Activated gamma-delta T cell (primary cell): ENCODE data around the gene KLHL3.

Experiments used
- DNase-seq: peaks from one replicate; lab custom pipeline; 2025; lab: John Stamatoyannopoulos, UW

The KLHL3 gene

DNA sequence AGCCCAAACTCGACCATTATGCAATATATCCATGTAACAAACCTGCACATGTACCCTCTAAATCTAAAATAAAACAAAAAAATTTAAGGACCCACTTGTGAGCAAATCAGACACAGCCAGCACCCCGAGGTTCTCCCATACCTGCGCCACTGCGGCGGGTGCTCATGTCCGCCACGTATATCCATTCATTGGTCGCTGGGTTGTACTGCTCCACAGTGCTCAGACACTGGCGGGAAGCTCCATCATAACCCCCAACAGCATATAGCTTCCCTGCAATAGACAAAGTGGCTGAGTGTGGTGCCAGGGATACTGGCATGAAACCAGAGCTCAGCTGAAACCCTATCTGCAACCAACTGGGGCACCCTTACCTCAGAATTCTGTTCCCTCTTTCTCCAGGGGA lies 102.0 kb downstream of the KLHL3 start:
- no peak for DNase-seq

DNA sequence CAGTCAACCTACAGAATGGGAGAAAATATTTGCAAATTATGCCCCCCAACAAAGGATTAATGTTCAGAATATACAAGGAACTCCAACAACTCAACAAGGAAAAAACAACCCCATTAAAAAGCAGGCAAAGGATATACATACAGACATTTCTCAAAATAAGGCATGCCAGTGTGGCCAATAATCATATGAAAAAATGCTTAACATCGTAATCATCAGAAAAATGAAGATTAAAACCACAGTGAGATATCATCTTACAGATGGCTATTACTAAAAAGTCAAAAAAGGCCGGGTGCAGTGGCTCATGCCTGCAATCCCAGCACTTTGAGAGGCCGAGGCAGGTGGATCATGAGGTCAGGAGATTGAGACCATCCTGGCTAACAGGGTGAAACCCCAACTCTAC lies 103.2 kb downstream of the KLHL3 start:
- DNase-seq, result no peak

DNA sequence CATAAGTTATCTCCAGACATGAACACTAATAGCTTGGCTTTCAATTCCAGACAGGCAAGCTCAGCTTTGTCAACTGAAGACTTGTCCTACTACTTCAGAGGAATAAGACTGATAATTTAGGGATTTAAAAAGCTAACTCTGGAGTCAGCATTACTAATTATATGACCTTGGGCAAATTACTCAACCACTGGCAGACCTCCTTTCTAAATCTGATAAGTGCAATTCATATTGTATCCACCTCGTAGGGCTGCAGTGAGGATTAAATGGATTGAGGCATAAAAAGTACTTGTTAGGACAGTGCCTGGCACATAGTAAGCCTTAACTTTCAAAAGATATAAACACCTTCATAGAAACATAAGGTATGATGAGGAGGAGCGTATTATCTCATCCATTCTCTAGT lies 104.4 kb downstream of the KLHL3 start:
- no peak for DNase-seq

DNA sequence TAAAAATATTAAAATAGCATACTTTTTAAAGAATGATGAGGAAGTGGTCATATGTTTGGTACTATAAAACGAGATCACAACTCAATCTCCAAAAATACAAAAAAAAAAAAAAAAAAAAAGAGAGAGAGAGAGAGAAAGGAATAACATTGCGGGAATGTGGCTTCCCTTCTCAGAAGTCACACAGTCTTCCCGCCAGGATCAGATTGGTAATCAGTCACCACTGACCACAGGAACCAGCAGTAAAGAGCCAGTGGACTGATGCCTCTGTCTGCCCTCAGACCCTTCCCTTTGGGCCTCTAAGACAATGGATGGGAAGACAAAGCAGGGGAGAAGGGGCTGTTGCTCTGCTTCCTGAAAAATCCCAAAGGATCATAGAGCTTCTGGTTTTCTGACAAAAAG lies 104.9 kb downstream of the KLHL3 start:
- DNase-seq, result no peak

DNA sequence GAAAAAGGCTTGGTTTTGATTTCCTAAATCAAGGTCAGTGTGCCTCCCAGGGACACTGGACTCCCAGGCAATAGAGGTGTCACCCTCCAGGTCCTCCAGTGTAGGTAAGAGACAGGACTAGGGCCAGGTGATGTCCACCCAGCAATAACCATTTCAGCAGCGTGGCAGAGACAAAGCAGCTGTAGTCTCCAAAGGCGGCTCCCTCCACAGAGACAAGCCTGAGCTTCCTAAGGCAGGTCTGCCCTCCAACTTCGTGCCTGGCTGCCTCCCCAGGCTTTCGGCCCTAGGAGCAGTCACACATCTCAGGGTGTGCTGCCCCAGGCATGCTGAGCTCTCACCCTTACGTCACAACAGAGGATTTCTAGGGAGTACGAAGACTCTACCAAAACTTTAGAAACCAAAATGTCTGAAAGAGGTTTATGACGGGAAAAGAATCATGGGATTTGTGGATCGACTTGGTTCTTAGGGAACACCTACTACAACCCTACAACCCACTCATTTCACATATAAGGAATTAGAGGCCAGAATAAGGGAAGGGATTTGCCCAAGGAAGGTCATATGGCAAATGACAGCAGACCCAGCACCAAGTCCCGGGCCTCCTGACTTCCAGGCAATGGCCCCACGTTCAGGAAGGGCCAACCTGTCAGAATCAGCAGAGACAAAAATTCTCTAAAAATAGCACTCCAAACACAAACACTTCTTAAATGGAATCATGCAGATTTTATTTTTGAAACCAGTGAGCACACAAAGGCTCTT lies 105.5 kb downstream of the KLHL3 start:
- DNase-seq, result no peak

DNA sequence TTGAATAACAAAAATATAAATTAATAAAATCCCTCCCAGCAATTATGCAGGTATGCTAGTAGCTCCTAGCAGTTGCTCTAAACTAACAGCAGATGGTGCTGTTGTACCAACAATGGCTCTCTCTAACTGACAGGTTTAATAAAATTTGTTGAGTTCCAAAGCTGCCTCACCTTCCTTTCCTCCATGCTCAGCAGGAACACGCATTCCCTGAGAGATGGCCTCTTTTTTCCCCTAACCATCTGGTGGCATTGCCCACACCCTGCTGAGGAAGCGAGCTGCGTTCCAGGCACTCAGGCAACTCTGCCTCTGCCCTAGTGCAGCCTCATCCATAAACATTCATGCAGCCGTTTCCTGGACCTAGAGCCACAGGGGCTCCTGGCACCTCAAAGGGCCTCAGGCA lies 106.2 kb downstream of the KLHL3 start:
- no peak for DNase-seq

DNA sequence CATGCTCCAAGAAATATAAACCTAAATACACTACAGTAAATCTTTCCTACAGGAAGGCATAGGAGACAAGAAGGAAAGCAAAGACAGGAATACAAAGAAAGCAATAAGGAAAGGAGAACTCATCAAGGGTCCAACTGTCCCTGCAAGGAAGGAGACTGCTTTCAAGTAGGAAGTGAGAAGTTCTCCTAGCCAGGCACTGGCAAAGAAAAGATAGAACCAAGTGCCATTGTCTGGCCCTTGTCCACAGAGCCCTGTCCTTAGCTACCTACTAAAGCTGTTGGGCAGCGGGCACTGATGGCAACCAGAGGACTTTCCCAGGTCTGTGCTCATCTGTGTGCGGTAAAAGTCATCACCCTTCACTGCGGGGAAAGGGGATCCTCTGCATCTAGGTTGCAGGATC lies 108.2 kb downstream of the KLHL3 start:
- no peak for DNase-seq

DNA sequence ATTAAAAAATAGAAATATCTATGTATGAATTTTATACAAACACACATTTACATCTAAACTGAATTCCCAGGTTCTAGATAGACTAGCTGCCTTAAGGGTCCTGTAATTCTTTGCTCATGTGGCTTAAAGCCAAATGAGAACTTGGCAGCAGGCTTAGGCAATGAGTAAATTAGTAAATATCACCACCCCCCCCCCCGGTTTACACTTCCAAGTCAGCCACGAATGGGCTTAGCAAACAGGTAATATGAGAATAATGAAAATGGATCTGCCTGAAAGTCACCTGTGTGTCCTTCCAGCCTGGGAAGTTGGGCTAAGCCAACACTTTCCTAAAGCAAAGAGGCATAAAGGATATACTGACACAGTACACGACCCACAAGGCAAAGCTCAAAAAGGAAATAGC lies 108.6 kb downstream of the KLHL3 start:
- no peak for DNase-seq

DNA sequence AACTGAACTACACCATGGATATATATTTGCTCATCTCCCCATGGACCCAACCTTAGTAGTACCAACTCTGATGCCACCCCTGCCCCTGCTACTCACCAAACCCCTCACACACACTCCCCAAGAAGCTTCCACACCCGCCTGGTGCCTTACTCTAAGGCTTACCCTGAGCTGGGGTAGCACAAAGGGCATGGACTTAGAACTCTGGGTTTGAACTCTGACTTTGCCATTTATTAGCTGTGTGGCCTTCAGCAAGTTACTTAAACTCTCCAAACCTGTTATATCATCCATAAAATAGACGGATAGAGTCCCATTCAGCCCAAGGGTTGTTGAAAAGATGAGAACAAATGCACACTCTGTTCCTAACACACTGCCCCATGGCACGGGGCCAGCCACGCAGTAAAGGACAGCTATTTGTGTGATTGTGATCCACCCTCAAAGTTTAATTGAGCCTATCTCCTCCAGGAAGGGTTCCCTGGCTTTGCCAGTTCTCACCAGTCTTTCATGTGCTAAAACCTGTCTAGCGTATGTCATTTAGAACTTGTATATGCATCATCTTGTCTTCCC lies 111.0 kb downstream of the KLHL3 start:
- DNase-seq, result no peak

DNA sequence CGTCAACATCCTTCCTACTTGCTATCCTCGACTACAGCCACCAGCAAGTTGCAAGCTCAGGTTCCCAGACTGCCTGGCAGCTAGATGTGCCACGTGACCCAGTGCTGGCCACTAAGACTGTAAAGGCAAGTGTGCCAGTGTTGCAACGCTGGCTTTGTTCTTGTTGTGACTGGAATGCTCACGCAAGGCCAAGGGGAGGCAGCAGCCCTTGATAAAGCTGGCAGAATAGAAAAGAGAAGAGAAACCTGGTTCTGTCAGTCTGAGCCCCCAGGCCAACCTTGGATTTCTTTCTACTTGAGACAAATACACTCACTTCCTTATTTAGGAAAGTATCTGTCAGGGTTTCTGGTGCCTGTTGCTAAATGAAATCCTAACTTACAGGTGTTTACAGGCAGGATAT lies 113.0 kb downstream of the KLHL3 start:
- no peak for DNase-seq

DNA sequence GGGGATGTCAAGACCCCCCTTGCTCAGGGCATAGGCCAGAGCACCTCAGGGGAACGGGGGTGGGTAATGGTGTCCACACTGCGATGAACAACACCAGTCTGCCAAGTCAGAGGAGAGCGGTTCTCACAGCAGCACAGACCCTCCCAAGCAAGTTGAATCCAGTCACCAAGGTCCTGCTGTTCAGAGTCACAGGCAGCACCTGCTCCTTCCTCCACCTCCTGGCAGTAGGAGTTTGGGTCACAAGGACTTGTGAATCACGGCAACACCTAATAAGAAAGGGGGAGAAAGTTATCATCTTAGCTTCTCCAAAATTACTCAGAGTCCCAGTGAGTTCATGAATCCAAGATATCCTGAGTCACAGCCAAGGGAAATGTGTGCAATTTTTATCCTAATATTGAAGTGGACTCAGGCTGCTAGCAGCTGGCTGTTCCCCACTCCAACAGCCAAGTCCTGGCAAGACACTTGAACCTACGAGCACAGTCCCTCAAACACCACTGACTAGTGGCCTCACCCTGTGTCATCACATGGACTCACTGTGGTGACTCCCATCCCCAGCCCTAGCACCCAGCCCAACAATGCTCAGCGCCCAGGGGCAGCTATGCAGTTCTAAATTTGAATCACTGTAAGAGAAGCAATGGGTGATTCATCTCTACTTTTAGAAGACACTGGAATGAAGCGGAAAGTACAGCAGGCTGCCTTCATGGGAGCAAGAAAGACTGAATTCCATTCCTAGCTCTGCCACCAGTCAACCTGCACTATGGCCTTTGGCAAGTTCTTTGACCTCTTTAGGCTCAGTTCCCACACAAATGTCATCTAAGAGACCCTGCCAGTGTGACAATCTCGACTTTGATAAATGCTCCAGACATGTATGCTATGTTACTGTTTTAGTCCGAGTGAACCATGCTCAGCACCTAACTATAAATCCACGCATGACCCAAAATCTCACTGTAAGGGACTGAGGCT lies 113.7 kb downstream of the KLHL3 start:
- no peak for DNase-seq

DNA sequence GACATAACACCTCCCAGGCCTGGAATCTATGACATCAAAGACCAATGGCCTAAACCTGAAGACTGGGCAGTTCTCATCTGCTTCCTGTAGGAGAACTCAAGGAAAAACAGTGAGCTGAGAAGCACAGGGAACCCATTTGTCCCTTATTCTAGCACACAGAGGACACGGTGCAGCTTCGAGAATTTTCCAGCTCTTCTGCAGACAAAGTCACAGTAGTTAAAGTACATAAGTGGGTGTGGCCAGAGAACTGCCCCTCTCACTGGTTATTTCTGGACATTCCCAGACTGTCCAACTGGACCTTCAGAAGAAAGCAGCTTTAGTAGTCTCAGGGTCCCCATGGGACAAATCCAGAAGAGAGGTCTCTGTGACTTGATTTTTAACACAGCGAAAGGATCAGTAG lies 114.6 kb downstream of the KLHL3 start:
- DNase-seq, result no peak

DNA sequence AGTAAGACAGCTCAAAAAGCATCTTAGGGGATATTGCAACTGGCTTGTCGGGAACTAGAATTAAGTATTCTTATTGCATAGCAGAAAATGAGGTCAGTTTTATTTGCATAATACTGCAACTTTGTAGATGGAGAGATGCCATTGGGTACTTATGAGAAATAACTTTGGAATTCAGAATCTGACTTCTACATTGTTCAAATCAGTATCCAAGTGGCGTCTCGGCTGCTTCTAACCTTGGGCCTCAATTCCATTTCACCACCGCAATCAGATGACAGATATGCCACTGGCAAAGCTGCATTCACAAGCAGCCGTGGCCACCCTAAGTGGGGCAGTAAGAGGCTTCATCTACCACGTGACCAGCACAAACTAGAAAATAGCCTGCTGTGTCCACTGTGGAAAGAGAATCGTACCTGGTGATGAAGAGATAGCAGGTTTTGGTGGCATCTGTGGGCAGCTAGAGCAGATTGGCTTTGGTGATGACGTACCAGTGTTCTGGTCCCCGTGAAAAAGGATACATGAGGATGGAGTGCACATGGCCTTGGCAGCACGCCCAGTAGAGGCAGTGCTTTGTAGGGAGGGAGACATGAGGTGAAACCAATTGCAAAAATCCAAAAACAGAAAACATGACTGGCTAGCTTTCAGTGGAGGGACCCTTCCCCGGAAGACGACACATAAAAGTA lies 116.6 kb downstream of the KLHL3 start:
- no peak for DNase-seq

DNA sequence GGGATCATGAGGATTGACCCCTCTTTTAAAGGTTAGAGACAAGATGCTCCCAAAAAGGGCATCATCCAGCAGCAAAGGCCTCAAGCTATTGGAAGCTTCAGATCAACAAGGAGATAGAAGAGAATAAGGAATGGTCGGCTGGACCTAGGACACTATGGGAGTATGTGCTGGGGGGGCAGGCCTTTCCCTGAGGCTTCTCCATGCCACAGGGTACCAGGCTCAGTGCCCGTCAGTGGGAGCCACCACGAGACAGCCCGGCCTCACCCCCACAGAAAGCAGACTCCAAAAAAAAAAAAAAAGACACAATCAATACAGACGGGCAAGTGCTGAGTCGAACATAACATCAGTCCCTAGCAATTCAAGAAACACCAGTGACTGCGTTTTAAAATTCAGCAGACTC lies 117.4 kb downstream of the KLHL3 start:
- DNase-seq, result no peak

DNA sequence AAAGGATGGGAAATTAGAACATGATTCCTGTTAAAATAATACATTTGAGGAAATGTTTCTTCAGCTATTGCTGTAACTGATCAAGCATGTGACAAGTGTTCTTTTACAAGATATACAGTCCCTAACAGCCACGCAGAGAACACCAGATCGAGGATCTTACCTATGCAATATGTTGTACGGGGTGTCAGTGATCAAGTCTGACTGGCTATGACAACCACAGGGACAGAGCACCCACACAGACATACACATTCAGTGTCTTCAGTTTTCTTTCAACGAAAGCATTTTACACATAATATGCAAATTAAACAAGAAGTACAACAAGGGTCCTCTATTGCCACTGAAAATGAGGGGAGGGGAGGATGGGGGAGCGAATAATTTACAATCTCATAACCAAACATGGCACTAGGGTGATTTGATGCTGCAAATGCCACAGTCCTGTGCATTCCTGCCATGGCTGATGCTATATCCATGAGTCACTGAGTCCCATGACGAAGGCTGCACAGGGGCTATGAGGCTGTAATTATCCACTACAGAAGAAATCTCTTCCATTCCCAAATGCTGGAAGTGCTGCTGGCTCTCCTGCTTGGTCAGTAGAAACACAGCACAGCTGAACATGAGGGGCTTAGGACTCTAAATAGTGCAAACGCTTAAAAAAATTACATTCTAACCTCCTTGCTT lies 118.2 kb downstream of the KLHL3 start:
- no peak for DNase-seq

DNA sequence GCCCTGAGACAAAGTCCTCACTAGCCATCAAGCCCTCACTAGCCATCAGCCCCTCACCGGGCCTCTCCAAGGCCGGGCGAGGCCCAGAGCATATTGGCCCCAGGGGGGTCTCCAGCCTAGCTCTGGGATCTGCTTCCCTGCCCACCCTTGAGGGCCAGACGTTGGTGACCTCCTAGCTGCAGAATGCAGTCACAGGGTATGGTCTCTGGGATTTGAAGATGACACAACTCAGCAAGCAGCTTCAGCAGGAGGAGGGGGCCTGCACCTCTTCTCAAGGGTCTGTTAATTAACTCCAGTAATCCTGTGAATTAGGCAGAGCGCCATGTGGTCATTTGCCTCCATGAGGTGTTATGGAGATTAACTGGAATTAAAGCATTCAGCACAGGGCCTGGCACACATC lies 119.8 kb downstream of the KLHL3 start:
- no peak for DNase-seq

DNA sequence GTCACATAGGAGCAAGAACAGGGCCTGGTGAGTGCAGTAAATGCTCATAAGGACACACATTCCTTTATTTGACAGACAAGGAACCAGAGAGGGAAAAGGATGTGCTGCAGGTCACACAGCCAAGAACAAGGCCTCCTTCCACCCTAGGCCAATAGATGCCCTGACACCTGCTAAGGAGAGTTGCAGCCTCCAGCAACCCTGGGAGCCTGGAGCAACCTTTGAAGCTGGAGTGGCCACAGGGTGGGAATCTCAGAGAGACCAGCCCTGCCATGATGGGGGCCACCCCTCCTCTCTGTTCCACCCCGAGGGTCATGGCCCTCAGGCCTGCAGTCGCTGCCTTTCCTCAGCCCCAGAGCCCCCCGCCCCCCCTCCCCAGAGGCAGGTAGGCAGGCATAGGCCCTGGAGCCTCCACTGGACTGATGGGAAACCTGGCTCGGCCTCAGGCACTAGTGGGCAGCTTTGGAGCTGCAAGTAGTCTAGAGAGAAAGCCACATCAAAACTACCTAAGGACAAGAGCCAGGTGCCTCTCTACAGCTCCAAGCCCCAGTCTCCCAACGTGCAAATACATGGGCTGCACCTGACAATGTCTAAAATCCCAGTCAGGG lies 120.6 kb downstream of the KLHL3 start:
- no peak for DNase-seq

DNA sequence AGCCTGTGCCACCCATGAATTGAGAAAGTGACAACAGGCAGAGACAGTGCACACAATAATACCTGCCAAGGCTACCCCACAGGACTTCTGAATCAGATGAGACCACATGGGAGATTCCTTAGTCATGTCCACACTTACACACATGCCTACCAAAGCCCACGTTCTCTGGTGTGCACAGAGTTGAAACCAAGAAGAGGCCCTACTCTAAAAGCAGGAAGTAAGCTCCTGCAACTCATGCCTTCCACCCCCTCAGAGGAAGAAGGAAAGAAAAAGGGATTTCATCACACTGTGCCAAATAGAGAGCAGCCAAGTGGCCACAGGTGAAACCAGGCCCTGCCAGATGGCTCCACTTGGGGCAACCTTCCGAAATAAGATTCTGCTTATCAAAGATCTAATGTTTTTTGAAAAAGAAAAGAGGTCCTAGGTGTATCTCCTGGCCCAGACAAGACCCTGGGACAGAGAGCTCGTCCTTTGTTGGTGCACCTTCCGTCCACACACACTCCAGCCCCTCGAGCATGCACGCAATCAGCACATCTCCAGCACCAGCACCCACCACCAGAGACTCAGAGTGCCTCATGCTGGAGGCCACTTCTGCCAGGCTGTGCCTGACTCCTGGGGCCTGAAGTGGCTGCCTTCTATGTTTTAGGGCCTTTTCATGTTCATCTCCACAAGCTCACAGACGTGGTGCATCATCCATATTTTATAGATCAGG lies 122.2 kb downstream of the KLHL3 start:
- DNase-seq, result no peak

DNA sequence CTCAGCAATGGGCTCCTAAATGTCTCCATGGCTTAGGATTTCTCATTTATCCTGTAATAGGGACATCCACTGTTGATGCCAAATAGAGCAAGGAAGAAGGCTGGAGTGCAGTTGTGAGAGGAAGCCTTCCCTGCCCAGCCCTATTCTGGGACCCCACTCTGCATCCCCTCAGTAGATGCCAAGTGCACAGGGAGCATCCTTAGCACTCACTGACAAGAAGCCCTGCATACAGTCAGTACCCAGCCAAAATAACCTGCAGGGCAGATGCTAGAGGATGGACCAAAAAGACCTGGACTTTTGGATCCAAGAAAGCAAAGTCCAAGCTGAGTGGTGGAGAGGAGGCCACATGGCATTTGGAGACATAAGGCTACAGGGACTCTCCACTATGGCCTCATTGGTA lies 123.3 kb downstream of the KLHL3 start:
- DNase-seq, result no peak

DNA sequence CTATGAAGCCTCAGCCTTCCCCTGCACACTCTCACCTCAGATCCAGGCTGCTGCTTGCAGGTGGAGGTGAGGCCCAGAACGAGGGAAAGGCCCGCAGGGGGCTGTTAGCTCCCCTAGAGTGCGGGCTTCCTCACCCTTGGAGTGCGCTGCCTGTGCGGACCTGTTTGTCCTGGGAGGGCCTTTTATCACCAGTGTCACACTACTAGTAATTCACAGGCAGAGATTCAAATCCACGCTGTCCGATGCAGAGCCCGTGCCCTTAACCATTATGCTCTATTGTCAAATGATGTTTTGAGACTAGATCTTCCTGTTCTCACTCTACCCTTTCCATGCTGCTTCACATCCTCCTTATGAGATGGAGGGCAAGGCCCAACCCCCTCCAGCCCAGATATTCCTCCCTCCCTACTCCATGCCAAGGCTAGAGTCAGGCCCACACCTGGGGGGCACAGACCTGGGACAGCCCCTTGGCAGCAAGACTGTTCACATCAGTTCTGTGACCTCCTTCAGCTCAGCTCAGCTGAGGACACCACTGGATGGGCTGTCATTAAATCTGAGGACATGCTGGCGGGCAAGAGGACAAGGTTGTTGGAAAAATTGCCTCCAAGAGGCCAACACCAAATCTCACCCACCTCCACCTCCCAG lies 124.0 kb downstream of the KLHL3 start:
- DNase-seq, result no peak
